Panc1 (cell line): ENCODE measurements around the gene TENT4B.

Experiments
- CTCF ChIP-seq: fragments of 450-650 bp; IDR thresholded peaks from 2 replicates; pipeline ENCODE4 v1.5.1; 2017; ENCODE audit warnings: mild to moderate bottlenecking
- POLR2AphosphoS5 ChIP-seq: IDR thresholded peaks from 2 replicates; pipeline ENCODE4 v1.6.1; 2012; ENCODE audit warnings: mild to moderate bottlenecking, low read depth, low read length, moderate library complexity
- TCF7L2 ChIP-seq: IDR thresholded peaks from 2 replicates; pipeline ENCODE4 v1.6.1; 2011; ENCODE audit warnings: mild to moderate bottlenecking, low read depth, low read length, inconsistent platforms
- TF ChIP-seq, protein P1 (sequence below), 2 experiments: IDR thresholded peaks; 2 replicates each; pipeline ENCODE4 v1.6.1; 2011 to 2012; ENCODE audit warnings: low read depth in 2 of 2, control low read depth in 1 of 2, low read length in 1 of 2, mild to moderate bottlenecking in 1 of 2, moderate library complexity in 1 of 2; ENCODE audit not compliant: insufficient read depth in 1 of 2

DNA sequence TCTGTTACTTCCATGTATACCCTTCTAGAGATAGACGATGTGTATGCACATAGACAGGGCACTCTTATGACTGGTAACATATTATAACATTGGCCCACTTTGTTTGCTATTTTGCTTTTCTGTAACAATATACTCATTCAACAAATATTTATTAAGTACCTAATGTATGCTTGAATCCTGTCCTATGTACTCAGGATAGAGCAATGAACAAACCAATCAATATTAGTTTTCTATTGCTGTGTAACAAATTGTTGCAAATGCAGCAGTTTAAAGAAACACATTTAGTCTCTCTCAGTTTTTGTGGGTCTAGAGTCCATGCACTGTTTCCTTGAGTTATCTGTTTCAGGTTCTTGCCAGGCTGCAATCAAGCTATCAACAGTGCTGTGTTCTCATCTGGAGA is 29.7 kb upstream of the TENT4B start:
- TF ChIP-seq POLR2AphosphoS5 (no peak), CTCF (no peak), TCF7L2 (no peak)
- TF ChIP-seq, protein P1, sequence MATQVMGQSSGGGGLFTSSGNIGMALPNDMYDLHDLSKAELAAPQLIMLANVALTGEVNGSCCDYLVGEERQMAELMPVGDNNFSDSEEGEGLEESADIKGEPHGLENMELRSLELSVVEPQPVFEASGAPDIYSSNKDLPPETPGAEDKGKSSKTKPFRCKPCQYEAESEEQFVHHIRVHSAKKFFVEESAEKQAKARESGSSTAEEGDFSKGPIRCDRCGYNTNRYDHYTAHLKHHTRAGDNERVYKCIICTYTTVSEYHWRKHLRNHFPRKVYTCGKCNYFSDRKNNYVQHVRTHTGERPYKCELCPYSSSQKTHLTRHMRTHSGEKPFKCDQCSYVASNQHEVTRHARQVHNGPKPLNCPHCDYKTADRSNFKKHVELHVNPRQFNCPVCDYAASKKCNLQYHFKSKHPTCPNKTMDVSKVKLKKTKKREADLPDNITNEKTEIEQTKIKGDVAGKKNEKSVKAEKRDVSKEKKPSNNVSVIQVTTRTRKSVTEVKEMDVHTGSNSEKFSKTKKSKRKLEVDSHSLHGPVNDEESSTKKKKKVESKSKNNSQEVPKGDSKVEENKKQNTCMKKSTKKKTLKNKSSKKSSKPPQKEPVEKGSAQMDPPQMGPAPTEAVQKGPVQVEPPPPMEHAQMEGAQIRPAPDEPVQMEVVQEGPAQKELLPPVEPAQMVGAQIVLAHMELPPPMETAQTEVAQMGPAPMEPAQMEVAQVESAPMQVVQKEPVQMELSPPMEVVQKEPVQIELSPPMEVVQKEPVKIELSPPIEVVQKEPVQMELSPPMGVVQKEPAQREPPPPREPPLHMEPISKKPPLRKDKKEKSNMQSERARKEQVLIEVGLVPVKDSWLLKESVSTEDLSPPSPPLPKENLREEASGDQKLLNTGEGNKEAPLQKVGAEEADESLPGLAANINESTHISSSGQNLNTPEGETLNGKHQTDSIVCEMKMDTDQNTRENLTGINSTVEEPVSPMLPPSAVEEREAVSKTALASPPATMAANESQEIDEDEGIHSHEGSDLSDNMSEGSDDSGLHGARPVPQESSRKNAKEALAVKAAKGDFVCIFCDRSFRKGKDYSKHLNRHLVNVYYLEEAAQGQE (IDR thresholded peaks at IDR 0.05; ENCODE audit: insufficient read depth in 1 of 2, low read depth in 2 of 2, low read length in 1 of 2): no peak
